Epithelial cell of proximal tubule (primary cell): ENCODE results near the gene TTBK2. TPM values are rescaled to one million over a fixed set of nuclear protein-coding genes. Genes with fewer than 3 reads are reported as not detected.

Experiments
- DNase-seq: peaks from one replicate; pipeline ENCODE4 v3.0.0-alpha.2; 2011; ENCODE audit warnings: low read depth
- H3K4me3 ChIP-seq: 2 replicates; pipeline ENCODE4 v1.5.1; 2011; ENCODE audit warnings: low read depth, mild to moderate bottlenecking, low read length
- total RNA-seq: library from RNA; depleted of rRNA; stranded (reverse); fragments of >200 nt; gene quantifications from 2 replicates; pipeline ENCODE4 v1.2.3, GENCODE V29; 2015
- TF ChIP-seq, protein P1 (sequence below): conservative IDR thresholded peaks from 2 replicates; pipeline ENCODE4 v1.5.1; 2012; ENCODE audit warnings: low read depth, mild to moderate bottlenecking, low read length

The TTBK2 gene
- total RNA-seq, 1 donor from 2014 or later, result 5.8 TPM

DNA sequence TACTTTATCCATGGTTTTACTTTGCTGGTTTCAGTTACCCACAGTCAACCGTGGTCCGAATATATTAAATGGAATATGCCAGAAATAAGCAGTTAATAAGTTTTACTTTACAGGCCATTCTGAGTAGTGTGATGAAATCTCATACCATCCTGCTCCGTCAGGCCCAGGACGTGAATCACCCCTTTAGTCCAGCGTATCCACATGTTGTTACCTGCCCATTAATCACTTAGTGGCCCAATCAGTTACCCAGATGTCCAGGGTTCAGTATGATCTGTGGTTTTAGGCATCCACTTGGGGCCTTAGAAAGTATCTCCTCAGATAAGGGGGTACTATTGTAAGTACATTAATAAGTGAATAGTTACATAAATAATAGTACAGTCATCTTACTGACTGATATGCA, 88.0 kb downstream of the TTBK2 start:
- no peak overlapping the region for H3K4me3 ChIP-seq
- TF ChIP-seq, protein P1, sequence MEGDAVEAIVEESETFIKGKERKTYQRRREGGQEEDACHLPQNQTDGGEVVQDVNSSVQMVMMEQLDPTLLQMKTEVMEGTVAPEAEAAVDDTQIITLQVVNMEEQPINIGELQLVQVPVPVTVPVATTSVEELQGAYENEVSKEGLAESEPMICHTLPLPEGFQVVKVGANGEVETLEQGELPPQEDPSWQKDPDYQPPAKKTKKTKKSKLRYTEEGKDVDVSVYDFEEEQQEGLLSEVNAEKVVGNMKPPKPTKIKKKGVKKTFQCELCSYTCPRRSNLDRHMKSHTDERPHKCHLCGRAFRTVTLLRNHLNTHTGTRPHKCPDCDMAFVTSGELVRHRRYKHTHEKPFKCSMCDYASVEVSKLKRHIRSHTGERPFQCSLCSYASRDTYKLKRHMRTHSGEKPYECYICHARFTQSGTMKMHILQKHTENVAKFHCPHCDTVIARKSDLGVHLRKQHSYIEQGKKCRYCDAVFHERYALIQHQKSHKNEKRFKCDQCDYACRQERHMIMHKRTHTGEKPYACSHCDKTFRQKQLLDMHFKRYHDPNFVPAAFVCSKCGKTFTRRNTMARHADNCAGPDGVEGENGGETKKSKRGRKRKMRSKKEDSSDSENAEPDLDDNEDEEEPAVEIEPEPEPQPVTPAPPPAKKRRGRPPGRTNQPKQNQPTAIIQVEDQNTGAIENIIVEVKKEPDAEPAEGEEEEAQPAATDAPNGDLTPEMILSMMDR, result no peak
- peak; percentile 82 for DNase-seq

DNA sequence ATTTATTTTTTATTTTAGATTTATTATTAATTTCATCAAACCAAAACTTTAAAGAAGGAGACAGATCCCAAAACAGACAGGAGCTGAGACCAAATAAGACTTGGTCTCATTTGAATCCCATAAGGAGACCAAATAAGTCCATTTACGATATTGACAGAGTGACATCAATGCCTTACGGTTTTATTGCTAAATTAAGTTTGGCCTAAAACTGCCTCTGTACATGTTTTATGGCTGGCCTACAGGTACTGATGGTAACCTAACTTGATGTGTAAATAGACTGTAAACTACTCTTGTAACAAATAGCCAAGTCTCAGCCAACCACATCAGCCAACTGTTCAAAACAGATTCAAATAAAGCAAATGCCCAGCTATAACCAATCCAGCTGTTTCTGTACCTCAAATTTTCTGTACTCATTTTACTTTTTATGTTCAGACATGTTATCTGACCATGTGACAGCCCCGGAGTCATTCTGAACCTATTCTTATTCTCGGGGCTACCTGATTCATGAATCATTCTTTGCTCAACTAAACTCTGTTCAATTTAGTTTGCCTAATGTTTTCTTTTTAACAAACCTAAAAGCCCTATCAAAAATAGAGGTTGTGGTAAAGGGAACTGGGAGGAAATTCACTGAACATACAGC, 94.2 kb downstream of the TTBK2 start:
- no peak for DNase-seq
- H3K4me3 ChIP-seq, result no peak overlapping the region
- TF ChIP-seq, protein P1, result no peak

DNA sequence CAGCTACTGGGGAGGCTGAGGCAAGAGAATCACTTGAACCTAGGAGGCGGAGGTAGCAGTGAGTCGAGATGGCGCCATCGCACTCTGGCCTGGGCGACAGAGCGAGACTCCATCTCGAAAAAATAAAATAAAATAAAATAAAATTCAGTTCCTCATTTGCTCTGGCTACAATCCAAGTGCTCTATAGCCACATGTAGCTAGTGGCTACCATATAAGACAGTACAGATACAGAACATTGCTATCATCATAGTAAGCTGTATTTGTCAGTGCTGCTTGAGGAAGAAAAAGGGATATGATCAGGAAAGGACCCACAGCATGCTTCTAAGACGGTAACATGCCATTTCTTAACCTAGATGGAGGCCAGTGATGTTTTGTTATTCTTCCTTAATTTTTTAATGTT, 95.0 kb downstream of the TTBK2 start:
- DNase-seq, result no peak
- H3K4me3 ChIP-seq, result no peak overlapping the region
- TF ChIP-seq, protein P1, result no peak

DNA sequence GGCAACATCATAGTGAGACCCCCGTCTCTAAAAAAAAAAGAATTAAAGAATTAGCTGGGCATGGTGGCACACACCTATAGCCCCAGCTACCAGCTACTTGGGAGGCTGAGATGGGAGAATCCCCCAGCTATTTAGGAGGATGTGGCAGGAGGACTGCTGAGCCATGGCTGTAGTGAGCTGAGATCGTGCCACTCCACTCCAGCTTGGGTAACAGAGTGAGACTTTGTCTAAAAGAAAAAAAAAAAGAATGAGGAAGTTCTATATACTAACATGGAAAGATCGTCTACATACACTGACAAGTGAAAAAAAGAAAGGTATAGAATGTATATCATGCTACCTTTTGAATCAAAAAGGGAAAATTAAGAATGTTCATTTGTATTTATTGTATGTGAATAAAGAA, 99.8 kb downstream of the TTBK2 start:
- no peak overlapping the region for H3K4me3 ChIP-seq
- TF ChIP-seq, protein P1, result no peak

DNA sequence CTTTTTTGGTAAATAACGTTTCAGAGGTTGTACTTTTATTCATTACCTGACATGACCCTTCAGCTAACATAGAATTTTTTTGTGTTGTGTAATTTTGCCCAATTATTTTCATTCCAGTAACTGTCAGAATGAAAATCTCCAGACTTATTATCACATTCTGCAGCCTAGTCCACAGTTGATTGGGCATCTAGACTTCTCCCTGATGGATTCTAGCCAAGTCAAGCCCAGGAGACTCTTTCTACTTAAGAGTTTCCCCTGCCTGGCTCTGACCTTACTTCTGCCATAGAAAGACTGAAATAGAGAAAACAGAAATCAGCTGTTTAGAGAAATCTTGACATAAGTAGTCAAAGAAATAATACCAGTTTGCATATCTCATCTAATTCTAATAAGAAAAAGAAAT, 100.8 kb downstream of the TTBK2 start:
- TF ChIP-seq, protein P1, result no peak

More for the DNA sequence above, 99.8 kb downstream of the TTBK2 start:
- DNase-seq, result no peak

DNA sequence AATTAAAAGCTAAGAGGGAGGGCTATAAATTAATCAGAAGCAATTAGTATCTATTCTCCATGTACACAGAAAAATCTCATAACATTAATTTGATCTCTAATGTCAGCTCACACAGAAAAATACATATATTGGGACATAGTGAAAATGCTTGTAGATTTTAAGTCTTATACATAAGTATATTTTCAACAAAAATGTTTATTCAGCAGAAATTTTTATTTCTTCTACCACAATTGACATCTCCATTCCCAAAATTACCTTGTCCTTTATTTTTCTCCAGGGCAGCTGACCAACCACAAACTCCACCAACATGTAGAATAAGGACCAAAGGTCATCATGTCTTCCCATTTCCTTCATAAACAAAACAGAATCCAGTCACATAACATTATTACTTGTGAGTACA, 109.1 kb downstream of the TTBK2 start:
- DNase-seq, result no peak
- no peak overlapping the region for H3K4me3 ChIP-seq
- TF ChIP-seq, protein P1, result no peak

More for the DNA sequence above, 100.8 kb downstream of the TTBK2 start:
- no peak overlapping the region for H3K4me3 ChIP-seq
- no peak for DNase-seq

DNA sequence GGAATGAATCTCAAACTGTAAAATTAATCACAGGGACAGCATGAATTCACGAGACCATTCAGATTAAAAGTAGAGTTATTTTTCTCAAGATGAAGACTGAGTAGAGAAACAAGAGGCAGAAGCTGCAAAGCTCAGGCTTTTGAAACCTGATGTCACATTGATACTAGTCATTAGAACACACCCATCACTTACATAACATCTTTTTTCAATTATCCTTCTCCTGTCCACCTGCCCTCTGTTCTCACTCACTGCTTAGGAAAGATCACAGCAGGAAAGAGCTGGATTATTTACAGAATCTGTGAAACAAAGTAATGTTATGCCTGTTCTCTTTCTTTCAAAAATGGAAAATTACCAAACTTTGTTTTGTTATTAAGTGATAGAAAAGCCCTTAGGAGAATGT, 111.7 kb downstream of the TTBK2 start:
- no peak overlapping the region for H3K4me3 ChIP-seq
- TF ChIP-seq, protein P1, result no peak
- DNase-seq, result no peak
